HG03135 (cell line): ENCODE results near the gene CBARP.

Source experiments
- ATAC-seq: cut with Tn5 transposase; IDR thresholded peaks from one replicate; pipeline ENCODE4 v1.9.1; 2021; ENCODE audit warnings: mild to moderate bottlenecking, moderate library complexity; ENCODE audit not compliant: unreplicated experiment

The CBARP gene

GRCh38 chr19:1239796-1240737 is 2.3 kb upstream of the CBARP start:
- peak; percentile 25 for ATAC-seq

- no peak for ATAC-seq
Observed at GRCh38 chr19:1239420-1239795, 1.6 kb upstream of the CBARP start.

GRCh38 chr19:1238369-1239303 is 831 bp upstream of the CBARP start:
- ATAC-seq, result no peak

GRCh38 chr19:1237027-1237659 is 662 bp downstream of the CBARP start:
- ATAC-seq, result no peak

GRCh38 chr19:1236576-1236975 is 1.2 kb downstream of the CBARP start:
- no peak for ATAC-seq

- no peak for ATAC-seq
Observed at GRCh38 chr19:1235625-1236538, 1.9 kb downstream of the CBARP start.

GRCh38 chr19:1234955-1235380 is 2.8 kb downstream of the CBARP start:
- ATAC-seq, result no peak

- ATAC-seq, result no peak
Observed at GRCh38 chr19:1234051-1234954, 3.5 kb downstream of the CBARP start.

GRCh38 chr19:1233115-1233667 is 4.6 kb downstream of the CBARP start:
- no peak for ATAC-seq

GRCh38 chr19:1232652-1233072 is 5.1 kb downstream of the CBARP start:
- no peak for ATAC-seq

- ATAC-seq, result no peak
Observed at GRCh38 chr19:1231729-1232637, 5.8 kb downstream of the CBARP start.

- ATAC-seq, result no peak
Observed at GRCh38 chr19:1230783-1231489, 6.9 kb downstream of the CBARP start.

GRCh38 chr19:1229924-1230782 is 7.7 kb downstream of the CBARP start:
- ATAC-seq, result no peak

- ATAC-seq, result no peak
Observed at GRCh38 chr19:1229056-1229923, 8.5 kb downstream of the CBARP start.
